Loucy (cell line): Measurements from ENCODE around the gene NUMB.

Experiments
- CTCF ChIP-seq: fragments of 200-600 bp; sonication (generic); conservative IDR thresholded peaks from 2 replicates; pipeline ENCODE4 v1.5.1; 2014; ENCODE audit warnings: mild to moderate bottlenecking, antibody characterized with exemption, low read length
- EZH2phosphoT487 ChIP-seq: fragments of 200-600 bp; IDR thresholded peaks from 2 replicates; pipeline ENCODE4 v1.6.1; 2018; ENCODE audit warnings: antibody characterized with exemption, mild to moderate bottlenecking, moderate library complexity, borderline replicate concordance

GRCh38 chr14:73263606-73264005 is 194.7 kb downstream of the NUMB start:
- TF ChIP-seq CTCF, result no peak
- no peak for TF ChIP-seq EZH2phosphoT487
